Measurements from ENCODE around the gene RELL2.

- no peak for TF ChIP-seq CTCF (IDR thresholded peaks at IDR 0.05)
- no peak for TF ChIP-seq POLR2A (IDR thresholded peaks at IDR 0.05)
Measured at GRCh38 chr5:141656396-141656795, 19.6 kb downstream of the RELL2 start.
